Measurements from ENCODE around the gene YIPF3.
A peak's percentile ranks its signal among the peaks of the same experiment; 100 is the strongest.

YIPF3 gene

GRCh38 chr6:43478008-43478372 is 38.7 kb downstream of the YIPF3 start:
- peak; percentile 5; the same call in 2 of the 3 replicates for ATAC-seq
- TF ChIP-seq BACH2 (CRISPR knock-in tag; IDR thresholded peaks at IDR 0.05; ENCODE audit: borderline replicate concordance) (no peak), ZNF8 (CRISPR knock-in tag; IDR thresholded peaks at IDR 0.05) (no peak), RARB (CRISPR knock-in tag; IDR thresholded peaks at IDR 0.05) (no peak), CSDC2 (CRISPR knock-in tag; IDR thresholded peaks at IDR 0.05) (no peak), GLIS3 (CRISPR knock-in tag; IDR thresholded peaks at IDR 0.05) (no peak), POU6F1 (CRISPR knock-in tag; IDR thresholded peaks at IDR 0.05; ENCODE audit: borderline replicate concordance, low read depth) (no peak), CREB5 (CRISPR knock-in tag; IDR thresholded peaks at IDR 0.05; ENCODE audit: low read depth) (no peak), ESRRG (CRISPR knock-in tag; IDR thresholded peaks at IDR 0.05) (no peak), ZC3H10 (CRISPR knock-in tag; IDR thresholded peaks at IDR 0.05) (no peak), ZNF70 (CRISPR knock-in tag; IDR thresholded peaks at IDR 0.05) (no peak), ZFP3 (CRISPR knock-in tag; IDR thresholded peaks at IDR 0.05) (no peak), OSR1 (CRISPR knock-in tag; IDR thresholded peaks at IDR 0.05) (no peak), PPARA (CRISPR knock-in tag; IDR thresholded peaks at IDR 0.05; ENCODE audit: borderline replicate concordance) (no peak), SNAI2 (CRISPR knock-in tag; IDR thresholded peaks at IDR 0.05) (no peak), PATZ1 (CRISPR knock-in tag; IDR thresholded peaks at IDR 0.05; ENCODE audit: borderline replicate concordance) (no peak), ZFP30 (CRISPR knock-in tag; IDR thresholded peaks at IDR 0.05) (no peak), ARNTL (CRISPR knock-in tag; IDR thresholded peaks at IDR 0.05; ENCODE audit: borderline replicate concordance, low read depth) (no peak), TCF4 (CRISPR knock-in tag; IDR thresholded peaks at IDR 0.05; ENCODE audit: borderline replicate concordance) (no peak)

- TF ChIP-seq ZFP30 (CRISPR knock-in tag; IDR thresholded peaks at IDR 0.05) (no peak), ZNF70 (CRISPR knock-in tag; IDR thresholded peaks at IDR 0.05) (no peak), SNAI2 (CRISPR knock-in tag; IDR thresholded peaks at IDR 0.05) (no peak), ZFP3 (CRISPR knock-in tag; IDR thresholded peaks at IDR 0.05) (no peak), CSDC2 (CRISPR knock-in tag; IDR thresholded peaks at IDR 0.05) (no peak), ESRRG (CRISPR knock-in tag; IDR thresholded peaks at IDR 0.05) (no peak), RARB (CRISPR knock-in tag; IDR thresholded peaks at IDR 0.05) (no peak), ZNF8 (CRISPR knock-in tag; IDR thresholded peaks at IDR 0.05) (no peak), PATZ1 (CRISPR knock-in tag; IDR thresholded peaks at IDR 0.05; ENCODE audit: borderline replicate concordance) (no peak)
- peak; percentile 100 for ATAC-seq
Measured at GRCh38 chr6:43477235-43478007, 39.3 kb downstream of the YIPF3 start, which contains the start of gene TJAP1. TJAP1 (plus strand) TSS chr6:43477570; CDS start chr6:43499002, 21,432 bp downstream.

GRCh38 chr6:43476746-43477145 is 40.0 kb downstream of the YIPF3 start:
- peak; percentile 32 for ATAC-seq
- TF ChIP-seq CSDC2 (CRISPR knock-in tag; IDR thresholded peaks at IDR 0.05) (no peak), ZNF8 (CRISPR knock-in tag; IDR thresholded peaks at IDR 0.05) (no peak), ZNF565 (CRISPR knock-in tag; conservative IDR thresholded peaks at IDR 0.05; ENCODE audit: low read depth) (no peak), OSR1 (CRISPR knock-in tag; IDR thresholded peaks at IDR 0.05) (no peak), POU6F1 (CRISPR knock-in tag; IDR thresholded peaks at IDR 0.05; ENCODE audit: borderline replicate concordance, low read depth) (no peak), ZC3H10 (CRISPR knock-in tag; IDR thresholded peaks at IDR 0.05) (no peak), SNAI2 (CRISPR knock-in tag; IDR thresholded peaks at IDR 0.05) (no peak), TCF4 (CRISPR knock-in tag; IDR thresholded peaks at IDR 0.05; ENCODE audit: borderline replicate concordance) (no peak), TSHZ2 (CRISPR knock-in tag; IDR thresholded peaks at IDR 0.05) (no peak), ZFP3 (CRISPR knock-in tag; IDR thresholded peaks at IDR 0.05) (no peak), ZFP30 (CRISPR knock-in tag; IDR thresholded peaks at IDR 0.05) (no peak), RARB (CRISPR knock-in tag; IDR thresholded peaks at IDR 0.05) (no peak), ZNF70 (CRISPR knock-in tag; IDR thresholded peaks at IDR 0.05) (no peak), TOX (CRISPR knock-in tag; IDR thresholded peaks at IDR 0.05; ENCODE audit: borderline replicate concordance) (no peak), CREB5 (CRISPR knock-in tag; IDR thresholded peaks at IDR 0.05; ENCODE audit: low read depth) (no peak)

All from SK-N-SH treated with all-trans-retinoic acid at 6 μM for 48 hours (cell line).